Retinal pigment epithelial cell (primary cell): ENCODE data around the gene LMF1.

Experiments used
- DNase-seq: peaks from one replicate; pipeline ENCODE4 v3.0.0-alpha.2; 2010; ENCODE audit warnings: low read depth
- H3K4me3 ChIP-seq: 2 replicates; pipeline ENCODE4 v1.5.1; 2011; ENCODE audit warnings: mild to moderate bottlenecking, low read length, control low read depth, moderate library complexity
- TF ChIP-seq, protein P1 (sequence below): conservative IDR thresholded peaks from 2 replicates; pipeline ENCODE4 v1.5.1; 2011; ENCODE audit warnings: low read depth, low read length, control low read depth, inconsistent platforms

Gene LMF1

DNA sequence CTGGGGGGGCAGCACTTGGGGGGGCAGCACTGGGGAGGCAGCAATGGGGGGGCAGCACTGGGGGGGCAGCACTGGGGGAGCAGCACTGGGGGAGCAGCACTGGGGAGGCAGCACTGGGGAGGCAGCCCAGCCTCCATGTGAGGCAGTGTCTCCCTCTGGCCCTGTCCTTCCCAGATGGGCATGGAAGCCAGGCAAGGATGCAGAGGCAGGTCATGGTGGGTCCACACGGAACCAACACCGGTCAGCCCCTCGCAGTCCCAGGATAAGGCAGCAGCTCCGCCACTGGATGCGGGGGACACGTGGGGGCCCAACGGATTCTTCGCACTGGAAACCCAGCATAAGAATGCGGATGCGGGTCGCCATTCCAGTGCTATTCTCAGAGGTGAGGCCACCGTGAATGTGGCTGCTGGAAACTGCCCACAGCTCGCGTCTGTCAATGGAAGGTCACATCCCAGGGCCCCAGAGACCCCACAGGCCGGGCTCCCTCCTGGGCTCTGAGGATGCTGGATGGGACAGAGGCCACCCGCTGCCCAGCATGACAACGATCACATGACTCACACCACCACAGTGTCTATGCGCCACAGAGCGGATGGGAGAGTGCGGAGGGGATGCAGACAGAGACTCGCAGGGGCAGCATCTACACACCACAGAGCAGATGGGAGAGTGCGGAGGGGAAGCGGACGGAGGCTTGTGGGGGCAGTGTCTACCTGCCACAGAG lies 59.0 kb downstream of the LMF1 start:
- H3K4me3 ChIP-seq = no peak overlapping the region
- TF ChIP-seq, protein P1, sequence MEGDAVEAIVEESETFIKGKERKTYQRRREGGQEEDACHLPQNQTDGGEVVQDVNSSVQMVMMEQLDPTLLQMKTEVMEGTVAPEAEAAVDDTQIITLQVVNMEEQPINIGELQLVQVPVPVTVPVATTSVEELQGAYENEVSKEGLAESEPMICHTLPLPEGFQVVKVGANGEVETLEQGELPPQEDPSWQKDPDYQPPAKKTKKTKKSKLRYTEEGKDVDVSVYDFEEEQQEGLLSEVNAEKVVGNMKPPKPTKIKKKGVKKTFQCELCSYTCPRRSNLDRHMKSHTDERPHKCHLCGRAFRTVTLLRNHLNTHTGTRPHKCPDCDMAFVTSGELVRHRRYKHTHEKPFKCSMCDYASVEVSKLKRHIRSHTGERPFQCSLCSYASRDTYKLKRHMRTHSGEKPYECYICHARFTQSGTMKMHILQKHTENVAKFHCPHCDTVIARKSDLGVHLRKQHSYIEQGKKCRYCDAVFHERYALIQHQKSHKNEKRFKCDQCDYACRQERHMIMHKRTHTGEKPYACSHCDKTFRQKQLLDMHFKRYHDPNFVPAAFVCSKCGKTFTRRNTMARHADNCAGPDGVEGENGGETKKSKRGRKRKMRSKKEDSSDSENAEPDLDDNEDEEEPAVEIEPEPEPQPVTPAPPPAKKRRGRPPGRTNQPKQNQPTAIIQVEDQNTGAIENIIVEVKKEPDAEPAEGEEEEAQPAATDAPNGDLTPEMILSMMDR = no peak
- no peak for DNase-seq

DNA sequence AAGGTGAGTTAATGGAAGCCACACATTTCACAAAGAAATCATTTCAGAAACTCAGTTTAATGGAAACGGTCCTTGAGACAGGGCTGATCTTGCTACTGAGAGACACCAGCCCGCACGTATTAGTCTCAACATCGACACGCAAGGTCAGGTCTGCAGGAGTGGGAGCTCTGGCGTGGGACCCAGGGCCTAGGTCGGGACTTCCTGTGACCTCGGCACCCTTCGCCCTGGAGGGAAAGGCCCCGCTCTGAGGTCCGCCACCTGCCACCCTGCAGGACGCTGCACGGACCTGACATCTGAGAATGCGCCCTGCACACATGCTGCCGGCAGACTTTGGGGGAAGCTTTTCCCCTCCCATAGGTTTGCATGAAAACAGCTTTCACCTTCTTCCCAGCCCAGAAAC lies 59.7 kb downstream of the LMF1 start:
- DNase-seq = no peak
- TF ChIP-seq, protein P1 = no peak

GRCh38 chr16:910181-910580 lies 60.6 kb downstream of the LMF1 start:
- TF ChIP-seq, protein P1 = no peak
- DNase-seq = no peak
- no peak overlapping the region for H3K4me3 ChIP-seq

More for the DNA sequence above, 59.7 kb downstream of the LMF1 start:
- no peak overlapping the region for H3K4me3 ChIP-seq

DNA sequence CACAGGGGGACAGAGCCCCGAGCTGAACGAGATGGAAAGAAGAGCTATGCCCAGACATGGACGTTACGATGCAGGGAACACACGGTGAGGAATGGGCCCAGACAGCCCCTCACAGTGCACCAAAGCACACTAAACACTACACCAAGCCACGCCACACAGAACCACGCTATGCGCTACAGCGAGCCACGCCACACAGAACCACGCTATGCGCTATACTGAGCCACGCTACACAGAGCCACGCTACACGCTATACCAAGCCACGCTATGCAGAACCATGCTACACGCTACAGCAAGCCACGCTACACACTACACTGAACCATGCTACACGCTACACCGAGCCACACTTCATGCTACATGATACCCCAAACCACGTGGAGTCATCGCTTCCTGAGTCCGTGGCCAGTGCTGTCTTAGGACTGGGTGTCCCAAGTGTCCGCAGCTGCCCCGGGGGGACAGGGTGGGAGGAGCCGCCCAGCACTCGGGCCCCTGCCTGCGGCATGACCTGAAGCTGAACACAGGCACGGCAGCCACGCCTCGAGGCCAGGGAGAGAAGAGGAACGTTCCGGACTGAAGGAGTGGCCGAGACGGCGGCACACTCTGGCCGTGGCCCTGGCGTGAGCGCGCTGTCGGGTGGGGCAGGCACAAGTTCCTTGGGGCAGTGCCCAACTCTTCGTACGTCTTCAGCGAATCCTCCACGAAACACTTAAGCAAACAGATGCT lies 61.3 kb downstream of the LMF1 start:
- TF ChIP-seq, protein P1 = no peak
- no peak overlapping the region for H3K4me3 ChIP-seq
- DNase-seq = no peak

DNA sequence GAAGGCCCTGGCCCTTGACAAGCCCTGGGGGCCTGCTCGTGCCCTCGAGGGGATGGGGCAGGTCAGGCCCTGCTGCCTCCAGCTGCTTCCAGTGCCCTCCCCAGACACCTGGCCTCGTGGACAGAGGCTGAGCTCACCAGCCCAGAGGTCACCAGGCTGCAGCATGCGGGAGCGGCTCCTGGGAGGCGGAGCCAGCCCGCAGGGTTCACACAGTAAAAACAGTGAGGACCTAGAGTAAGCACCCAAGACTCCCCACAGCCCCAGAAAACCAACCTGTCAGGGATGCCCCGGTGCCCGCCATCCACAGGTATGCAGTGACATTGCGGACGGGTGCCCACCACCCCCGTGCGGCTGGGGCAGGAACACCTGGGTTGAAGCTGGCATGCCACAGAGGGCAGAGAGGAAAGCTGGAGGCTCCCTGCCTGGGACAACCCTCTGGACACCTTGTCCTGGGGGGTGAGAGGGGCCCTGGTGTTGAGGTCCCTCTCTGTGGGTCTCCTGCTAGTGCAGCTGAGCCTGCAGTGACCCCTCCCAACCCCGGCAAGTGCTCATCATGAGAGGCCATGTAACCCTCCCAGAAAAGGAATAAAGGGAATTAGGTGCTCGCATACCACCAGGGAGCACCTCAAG lies 62.1 kb downstream of the LMF1 start:
- DNase-seq = no peak
- no peak overlapping the region for H3K4me3 ChIP-seq
- TF ChIP-seq, protein P1 = no peak

DNA sequence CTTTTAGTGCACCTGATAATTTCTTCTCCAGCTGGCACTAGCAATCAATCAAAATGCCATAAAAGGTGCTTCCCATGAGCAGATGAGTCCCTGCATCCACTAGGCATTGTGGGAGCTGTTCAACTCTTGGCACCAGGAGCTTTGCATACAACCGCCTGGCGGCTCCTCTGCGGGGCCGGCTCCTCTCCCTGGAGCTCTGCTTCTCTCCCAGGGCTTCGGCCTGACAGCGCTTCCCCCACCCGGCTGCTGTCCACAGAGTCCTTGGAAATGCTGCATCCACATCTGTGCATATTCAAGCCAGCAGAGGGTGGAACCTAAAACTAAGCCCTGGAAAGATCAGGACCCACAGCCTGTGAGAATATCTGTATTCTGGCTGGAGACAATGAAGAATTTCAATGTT lies 62.9 kb downstream of the LMF1 start:
- DNase-seq = no peak
- TF ChIP-seq, protein P1 = no peak
- no peak overlapping the region for H3K4me3 ChIP-seq

DNA sequence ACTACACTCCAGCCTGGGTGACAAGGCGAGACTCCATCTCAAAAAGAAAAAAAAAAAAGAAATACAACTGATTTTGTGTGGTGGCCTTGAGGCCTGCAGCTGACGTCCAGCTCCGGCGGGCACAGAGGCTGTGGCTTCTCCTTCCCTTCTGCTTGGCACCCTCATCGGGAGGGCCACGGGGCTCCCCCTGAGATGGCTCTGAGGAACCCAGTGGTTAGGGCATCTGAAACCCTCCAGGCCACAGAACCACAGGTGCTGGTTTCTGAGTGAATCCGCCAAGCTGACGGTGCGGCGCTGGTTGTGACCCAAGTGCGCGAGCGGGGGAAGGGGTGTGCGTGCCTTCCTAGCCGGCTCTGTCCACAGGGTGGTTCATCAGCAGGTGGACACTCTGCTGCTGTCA lies 63.4 kb downstream of the LMF1 start:
- DNase-seq = no peak
- no peak overlapping the region for H3K4me3 ChIP-seq
- TF ChIP-seq, protein P1 = no peak
